AG08395 (cell line): ENCODE measurements around the gene RBP3.

Source experiments
- DNase-seq: peaks from one replicate; pipeline ENCODE4 v3.0.0; 2012; ENCODE audit warnings: mixed read lengths, low spot score

Gene RBP3

GRCh38 chr10:47319784-47320183 lies 28.4 kb upstream of the RBP3 start:
- no peak for DNase-seq

DNA sequence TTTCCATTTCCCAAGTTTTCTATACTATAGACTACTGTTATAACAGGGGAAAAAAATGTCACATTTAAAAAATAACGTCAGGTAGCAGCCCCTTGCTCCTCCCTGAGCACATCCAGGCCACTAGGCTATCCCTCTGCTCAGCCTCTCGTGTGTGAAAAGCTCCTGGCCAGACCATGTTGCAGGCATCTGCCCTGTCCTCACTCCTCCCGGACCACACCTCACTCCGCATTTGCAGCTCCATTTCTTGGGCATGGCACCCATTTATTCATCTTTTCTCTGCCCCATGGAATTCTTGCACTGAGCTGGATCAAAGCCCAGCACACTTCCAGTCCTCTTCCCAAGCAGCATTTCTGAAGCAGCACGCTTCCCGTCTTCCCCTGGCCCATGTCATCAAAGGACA lies 27.4 kb upstream of the RBP3 start:
- no peak for DNase-seq

- DNase-seq = no peak
These were observed 26.5 kb upstream of the RBP3 start for GRCh38 chr10:47321521-47322195.

GRCh38 chr10:47322300-47323061 lies 25.7 kb upstream of the RBP3 start, which contains the start of gene GDF2:
Gene GDF2, plus strand, starts transcription at chr10:47322454. Its CDS starts 215 bp downstream, at chr10:47322669.
- DNase-seq = no peak

- DNase-seq = no peak
These were observed 25.1 kb upstream of the RBP3 start for GRCh38 chr10:47323087-47323486.

- no peak for DNase-seq
These were observed 24.4 kb upstream of the RBP3 start for GRCh38 chr10:47323636-47324296.

GRCh38 chr10:47325303-47326291 lies 22.6 kb upstream of the RBP3 start:
- DNase-seq = no peak

DNA sequence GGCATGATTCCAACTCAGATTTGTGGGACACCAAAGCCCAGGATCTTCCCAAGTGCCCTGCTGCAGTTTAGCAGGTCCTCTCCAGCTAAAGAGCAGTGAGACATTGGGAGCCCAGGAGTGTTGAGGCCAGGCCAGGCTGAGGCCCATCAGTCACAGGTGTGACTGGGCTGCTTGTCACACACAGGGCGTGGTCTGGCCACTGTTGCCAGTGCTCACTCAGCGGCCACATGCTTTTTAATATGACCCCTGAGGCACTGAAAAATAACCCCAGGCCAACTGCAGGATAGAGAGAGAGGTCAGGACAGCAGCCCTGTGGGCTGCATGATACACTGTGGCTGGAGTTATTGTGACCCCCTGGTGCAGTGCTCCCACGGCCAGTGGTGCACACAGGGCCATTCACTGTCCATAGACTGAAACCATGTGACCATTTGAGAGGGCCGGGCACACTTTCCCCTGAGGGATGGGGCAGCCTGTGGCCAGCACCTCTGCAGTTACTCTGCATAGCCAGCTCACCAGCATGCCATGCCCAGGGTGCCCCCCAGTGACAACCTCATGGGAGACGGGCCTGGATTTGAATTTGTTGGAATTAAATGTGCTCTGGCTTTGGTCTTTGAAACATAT lies 21.7 kb upstream of the RBP3 start:
- no peak for DNase-seq

DNA sequence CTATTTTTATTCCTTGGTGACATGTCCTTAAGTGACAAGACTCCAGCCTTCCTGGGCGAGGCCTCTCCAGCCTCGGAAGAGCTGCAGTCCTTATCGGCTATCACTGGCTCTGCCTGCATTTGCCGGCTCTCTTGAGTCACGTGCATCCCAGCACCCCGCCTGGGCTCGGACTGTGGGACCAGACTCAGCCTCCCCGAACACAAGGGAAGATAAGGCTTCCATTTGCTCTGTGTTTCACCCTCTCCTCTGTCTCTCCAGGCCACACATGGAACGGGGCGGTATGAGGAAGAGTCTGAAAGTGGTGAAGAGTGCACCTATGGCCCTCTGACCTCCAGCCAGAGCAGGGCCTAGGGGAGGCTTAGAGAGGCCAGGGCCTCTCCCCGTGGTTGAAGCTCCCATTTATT lies 21.2 kb upstream of the RBP3 start:
- DNase-seq = no peak

DNA sequence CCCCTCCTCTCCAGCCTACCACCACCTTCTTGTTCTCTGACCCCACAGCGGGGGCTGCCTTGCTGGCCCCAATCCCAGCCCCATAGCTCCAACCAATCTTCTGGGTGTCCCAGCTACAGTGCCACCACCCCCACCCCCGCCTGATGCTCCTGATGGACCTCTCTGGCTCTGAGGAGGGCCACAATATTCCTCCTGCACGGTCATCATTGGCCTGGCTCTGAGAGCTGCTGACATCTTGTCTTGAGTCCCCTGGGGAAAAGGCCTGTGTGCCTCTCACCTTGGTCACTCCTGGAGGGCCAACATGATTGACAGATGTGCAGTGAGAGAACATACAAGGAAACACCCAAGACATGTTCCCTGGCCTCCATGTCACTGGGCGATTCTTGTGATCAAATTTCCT lies 18.3 kb upstream of the RBP3 start:
- DNase-seq = no peak

DNA sequence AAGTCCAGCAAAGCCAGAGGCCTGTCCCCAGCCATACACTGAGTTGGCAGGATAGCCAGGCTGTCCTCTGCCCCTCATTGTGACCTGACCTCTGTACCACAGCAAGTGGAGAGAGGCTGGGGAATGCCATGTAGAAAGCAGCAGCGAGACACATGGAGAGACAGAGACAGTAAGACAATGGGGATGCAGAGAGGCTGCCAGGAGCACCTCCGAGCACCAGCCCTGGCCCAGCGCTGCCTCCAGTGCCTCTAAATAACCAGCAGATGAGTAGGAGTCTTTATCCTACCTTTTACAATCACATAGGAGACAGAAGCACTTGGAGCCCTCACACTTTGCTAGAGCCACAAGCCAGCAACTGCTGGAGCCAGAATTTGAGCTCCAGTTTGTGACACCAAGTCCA lies 17.8 kb upstream of the RBP3 start:
- DNase-seq = no peak

GRCh38 chr10:47330804-47331203 lies 17.4 kb upstream of the RBP3 start:
- no peak for DNase-seq

DNA sequence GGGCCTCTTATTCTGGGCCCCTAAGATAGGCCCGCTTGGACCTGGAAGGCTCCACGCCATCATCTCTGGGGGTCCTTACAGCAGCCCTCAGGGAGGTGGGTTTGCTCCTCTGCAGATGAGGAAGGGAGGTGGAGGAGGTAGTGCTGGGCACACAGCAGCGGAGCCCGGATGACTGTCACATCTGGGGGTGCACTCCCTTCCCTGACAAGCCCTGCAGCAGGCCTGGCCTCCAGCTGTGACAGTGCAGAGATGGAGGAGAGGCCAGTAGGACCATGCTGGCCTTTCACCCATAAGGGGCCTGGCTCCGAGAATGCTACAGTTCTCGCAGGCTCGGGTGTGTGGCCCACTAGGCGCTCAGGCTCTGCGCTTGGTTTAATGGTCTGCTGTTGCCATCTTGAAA lies 16.7 kb upstream of the RBP3 start:
- DNase-seq = no peak

DNA sequence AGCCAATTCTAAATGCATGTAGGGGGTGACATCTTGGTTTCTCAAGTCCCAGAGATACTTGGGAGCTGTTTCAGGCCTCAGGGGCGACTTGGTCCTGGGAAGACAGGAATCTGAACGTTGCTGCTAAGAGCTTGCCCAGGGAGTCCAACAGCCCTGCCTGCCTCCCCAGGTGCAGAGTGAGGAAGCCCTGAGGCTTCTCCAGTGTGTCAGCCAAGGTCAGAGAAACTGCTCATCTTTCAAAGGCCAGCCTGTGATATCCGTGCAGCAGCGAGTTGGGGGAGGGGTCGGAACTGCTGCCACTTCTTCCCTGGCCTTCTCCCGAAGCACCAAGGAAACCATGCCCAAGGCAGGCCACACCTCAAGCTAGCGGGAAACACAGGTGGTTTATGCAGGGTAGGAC lies 16.2 kb upstream of the RBP3 start:
- DNase-seq = no peak

DNA sequence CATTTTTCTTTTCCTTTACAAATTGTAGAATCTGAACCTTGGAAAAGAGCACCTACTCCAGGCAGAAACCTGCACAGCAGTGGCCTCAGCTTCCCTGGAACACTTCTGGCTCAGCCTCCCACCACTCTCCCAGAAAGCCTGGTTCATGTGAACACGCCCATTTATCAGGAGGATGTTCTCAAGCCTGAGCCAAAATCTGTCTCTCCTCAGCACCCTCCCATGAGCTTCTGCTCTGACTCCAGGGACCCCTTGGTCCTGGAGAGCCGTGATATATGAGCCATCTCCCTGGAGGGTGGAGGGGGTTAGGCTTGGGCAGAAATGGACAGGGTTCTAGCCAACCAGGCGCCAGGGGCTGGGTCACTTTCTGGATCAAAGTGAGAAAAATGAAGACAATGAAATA lies 15.8 kb upstream of the RBP3 start:
- DNase-seq = no peak

- DNase-seq = no peak
These were observed 15.2 kb upstream of the RBP3 start for GRCh38 chr10:47332946-47333345.

DNA sequence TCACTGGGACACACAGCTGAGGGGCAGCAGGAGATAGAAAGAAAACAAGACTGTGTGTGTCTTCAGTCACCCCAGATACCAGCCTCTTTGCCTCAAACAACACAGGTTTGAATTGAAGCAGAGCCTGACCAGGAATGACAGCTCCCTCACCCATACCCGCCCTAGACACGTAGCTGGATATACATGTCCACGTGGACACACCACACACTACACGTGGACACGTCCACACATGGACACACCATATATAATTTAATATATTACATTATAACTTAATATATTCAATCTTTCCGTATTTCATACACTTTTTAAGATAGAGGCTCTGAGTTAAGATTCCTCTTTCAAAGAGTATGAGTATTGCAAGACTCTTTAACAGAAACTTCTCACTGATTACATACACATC lies 14.6 kb upstream of the RBP3 start:
- DNase-seq = no peak

GRCh38 chr10:47334466-47335295 lies 13.5 kb upstream of the RBP3 start:
- no peak for DNase-seq

DNA sequence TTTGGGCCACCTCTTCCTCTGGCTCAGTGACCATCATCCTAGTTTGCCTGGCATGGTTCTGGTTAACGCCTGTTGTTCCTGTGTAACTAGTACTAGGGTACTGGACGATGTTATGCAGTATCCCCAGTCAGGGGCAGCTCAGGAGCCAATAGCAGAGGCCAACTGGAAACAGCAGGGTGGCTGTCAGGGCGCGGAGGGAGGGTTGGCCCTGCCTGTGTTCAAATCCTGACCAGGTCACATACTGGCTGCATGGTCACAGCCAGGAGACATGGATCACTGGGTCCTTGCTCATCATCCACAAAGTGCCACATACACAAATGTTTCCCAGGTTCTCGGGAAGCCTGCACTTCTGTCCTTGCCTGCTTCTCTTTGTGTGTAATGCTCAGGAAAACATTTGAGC lies 12.3 kb upstream of the RBP3 start:
- no peak for DNase-seq

DNA sequence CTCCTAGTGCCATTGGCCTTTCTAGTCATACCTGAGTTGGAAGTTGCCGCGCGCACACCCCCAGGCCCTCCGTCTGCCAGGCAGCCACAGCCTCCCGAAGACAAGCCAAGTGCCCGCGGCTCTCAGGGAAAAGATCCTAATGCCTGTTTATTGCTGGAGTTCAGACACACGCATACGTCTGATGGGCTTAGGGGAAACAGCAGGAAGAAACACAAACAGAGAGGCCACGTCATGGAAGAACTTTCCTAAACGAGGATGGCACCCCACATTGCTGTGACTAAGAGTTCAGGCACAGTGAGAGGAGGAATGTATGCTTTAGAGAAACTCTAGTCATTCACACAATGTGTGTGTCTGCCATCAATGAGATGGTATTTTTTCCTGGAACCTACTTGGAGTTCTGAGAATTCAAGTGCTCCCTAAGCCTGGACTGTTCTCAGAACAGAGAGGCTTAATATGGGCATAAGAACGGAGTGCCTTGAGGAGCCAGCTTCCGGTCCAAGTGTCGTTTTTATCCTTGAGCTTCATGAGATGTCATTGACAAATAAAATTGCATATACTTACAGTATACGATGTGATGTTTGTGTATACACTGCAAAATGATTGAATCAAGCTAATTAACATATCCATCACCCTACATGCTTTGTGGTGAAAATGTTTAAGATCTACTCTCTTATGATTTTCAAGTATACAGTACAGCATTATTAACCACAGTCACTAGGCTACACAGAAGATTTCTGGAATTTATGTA lies 11.6 kb upstream of the RBP3 start:
- no peak for DNase-seq
